ENCODE measurements around the gene MINDY2.

- TF ChIP-seq POLR2A (IDR thresholded peaks at IDR 0.05; ENCODE audit: low read depth, low read length) (no peak), TAF1 (IDR thresholded peaks at IDR 0.05; ENCODE audit: low read depth, low read length) (no peak), POLR2AphosphoS5 (IDR thresholded peaks at IDR 0.05; ENCODE audit: low read depth, low read length) (no peak), SPI1 (IDR thresholded peaks at IDR 0.05; ENCODE audit: low read depth, low read length) (no peak), POU2F2 (IDR thresholded peaks at IDR 0.05; ENCODE audit: low read depth, low read length) (no peak), PAX5 (IDR thresholded peaks at IDR 0.05; ENCODE audit: insufficient read depth, low read length, severe bottlenecking) (no peak)
Measured at GRCh38 chr15:58839485-58839884, 68.4 kb downstream of the MINDY2 start.

Data from GM12891 (cell line).